AML-193 (cell line): Measurements from ENCODE around the gene PTGFRN.

Experiments
- DNase-seq, 2 experiments: peaks; one replicate each; lab custom pipeline; 2025; lab: John Stamatoyannopoulos, UW

The PTGFRN gene

DNA sequence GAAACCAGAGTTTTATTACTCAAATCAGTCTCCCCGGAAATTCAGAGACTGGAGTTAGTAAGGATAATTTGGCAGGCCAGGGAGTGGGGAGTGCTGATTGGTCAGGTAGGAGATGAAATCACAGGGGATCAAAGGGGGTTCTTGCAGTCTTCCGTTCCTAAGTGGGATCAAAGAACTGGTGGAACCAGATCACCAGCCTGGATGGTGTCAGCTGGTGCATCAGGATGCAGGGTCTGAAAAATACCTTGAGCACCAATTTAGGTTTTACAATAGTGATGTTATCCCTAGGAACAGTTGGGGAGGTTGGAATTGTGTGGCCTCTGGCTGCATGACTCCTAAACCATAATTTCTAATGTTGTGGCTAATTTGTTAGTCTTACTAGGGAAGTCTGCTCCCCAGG lies 90.4 kb downstream of the PTGFRN start:
- no peak for DNase-seq

- DNase-seq = peak; percentile 42 to 45
These were observed 91.7 kb downstream of the PTGFRN start, which contains the start of gene CD101 for GRCh38 chr1:117001254-117001927. Gene CD101, plus strand, starts transcription at chr1:117001760. Its CDS starts 58 bp downstream, at chr1:117001818.

- peak; percentile 96 to 98 for DNase-seq
These were observed 93.6 kb downstream of the PTGFRN start for GRCh38 chr1:117003223-117003875.

- DNase-seq = no peak
These were observed 98.0 kb downstream of the PTGFRN start for GRCh38 chr1:117007719-117008013.

DNA sequence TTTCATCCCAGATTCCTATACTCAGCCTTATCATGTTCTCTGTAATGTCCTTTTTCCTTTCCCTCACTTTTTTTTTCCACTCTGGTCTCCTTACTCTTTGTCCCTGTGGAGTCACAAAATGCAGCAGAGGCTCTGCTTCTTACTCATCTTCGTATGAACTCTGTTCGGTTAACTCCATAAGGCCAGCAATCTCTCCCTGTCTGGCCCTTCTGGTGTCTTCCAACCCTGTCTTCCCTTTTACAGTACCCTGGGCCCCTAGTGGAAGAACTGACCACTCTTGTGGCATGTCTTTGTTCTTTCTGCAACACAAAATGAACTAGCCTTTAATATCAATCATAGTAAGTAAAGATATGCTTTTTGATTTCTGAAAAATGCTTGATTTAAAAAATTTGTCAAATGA lies 98.9 kb downstream of the PTGFRN start:
- peak in 1 of 2 experiments; percentile 5 for DNase-seq

DNA sequence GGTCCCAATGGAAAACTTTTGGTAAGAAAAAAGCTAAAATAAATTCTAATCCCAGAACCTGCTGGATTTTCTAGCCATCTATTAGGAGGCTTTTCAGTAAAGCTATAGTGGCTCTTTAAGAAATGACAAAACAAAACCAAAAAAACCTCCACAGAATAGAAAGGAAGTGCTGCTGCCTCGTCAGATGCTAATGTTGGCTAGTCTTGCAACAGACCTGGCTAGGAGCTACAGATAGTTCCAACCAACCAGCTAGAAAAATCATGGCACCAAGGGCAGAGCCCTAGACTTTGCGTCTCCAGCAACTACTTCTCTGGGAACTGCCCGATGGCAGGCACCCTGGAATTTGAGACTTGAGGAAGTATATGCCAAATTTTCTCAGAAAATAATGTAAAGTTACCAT lies 99.4 kb downstream of the PTGFRN start:
- DNase-seq = peak; percentile 77 to 85

- DNase-seq = no peak
These were observed 100.7 kb downstream of the PTGFRN start for GRCh38 chr1:117010310-117010969.

DNA sequence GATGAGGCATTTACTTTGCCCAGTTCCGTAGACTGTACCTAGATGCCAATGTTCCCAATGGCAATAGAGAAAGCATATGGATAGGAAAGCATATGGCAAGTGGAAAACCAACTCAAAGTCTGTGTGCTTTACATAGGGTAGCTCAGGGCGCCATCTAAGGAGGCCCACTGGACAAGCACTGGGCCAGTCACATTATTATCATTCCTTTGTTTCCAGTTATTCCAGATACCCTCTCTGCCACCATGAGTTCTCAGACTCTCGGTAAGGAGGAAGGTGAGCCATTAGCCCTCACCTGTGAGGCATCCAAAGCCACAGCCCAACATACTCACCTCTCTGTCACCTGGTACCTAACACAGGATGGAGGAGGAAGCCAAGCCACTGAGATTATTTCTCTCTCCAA lies 101.6 kb downstream of the PTGFRN start:
- DNase-seq = no peak

- no peak for DNase-seq
These were observed 103.7 kb downstream of the PTGFRN start for GRCh38 chr1:117013309-117013858.

DNA sequence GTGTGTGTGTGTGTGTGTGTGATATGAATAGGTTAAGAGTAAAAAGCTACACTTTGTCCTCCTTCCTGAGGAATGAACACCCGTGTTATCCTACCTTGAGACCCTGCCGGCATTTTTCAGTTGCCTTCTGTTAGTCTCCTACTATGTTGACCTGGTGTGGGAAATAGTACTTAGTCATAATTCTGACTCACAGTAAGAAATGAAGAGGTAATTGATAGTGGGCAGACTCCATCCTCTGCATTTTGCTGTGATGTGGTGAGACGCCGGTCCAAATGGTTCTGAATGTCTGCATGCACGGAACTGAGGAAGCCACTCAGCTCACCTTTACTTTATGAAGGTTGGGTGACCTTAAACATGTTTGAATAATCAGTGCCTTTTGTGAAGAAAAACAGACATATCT lies 104.5 kb downstream of the PTGFRN start:
- no peak for DNase-seq

- no peak for DNase-seq
These were observed 106.0 kb downstream of the PTGFRN start for GRCh38 chr1:117015724-117016123.

- DNase-seq = no peak
These were observed 107.3 kb downstream of the PTGFRN start for GRCh38 chr1:117017062-117017461.

DNA sequence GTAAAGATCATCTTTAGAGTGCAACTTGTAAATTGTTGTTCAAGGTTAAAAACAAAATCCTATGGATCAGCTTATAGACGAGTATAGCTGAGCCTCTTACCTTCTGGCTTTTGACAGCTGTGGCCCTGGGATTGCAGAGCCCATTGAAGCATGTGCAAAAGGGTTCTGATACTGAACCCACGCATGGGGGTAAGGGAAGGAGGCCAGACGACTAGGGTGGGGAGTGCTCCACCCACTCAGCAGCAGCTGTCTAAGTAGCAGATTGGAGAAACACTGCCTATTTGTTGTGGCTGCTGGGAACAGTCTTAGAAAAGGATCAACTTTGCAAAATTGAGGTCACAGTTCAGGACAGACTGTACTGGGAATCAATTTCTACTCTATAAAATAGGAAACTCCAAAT lies 107.9 kb downstream of the PTGFRN start:
- DNase-seq = no peak

DNA sequence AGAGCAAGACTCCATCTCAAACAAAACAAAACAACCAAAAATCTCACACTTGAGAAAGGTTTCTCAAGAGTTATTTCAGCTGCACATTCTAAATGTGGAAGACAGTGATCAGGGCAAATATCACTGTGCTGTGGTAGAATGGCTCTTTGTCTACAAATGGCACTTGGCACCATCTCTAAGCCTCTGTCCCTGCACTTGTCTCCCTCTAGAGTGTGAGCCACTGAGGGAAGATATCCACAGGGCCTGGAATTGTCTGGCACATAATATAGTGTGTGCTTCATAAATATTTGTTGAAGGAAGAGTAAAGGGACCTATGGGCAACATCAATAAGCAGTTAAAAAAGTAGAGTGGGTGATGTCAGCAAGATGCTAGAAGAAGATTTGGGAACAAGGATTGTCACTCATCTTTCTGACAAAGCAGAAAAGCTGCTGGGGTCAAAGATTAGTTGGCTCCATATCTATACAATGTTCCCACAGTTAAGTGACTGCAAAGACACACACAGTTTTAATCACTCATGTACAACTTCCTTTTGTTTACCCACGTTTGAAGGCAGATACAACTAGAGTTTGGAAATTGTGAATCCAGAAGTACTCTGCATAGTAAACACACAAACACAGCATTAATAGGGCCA lies 110.9 kb downstream of the PTGFRN start:
- DNase-seq = no peak

- DNase-seq = no peak
These were observed 112.4 kb downstream of the PTGFRN start for GRCh38 chr1:117022114-117022513.

DNA sequence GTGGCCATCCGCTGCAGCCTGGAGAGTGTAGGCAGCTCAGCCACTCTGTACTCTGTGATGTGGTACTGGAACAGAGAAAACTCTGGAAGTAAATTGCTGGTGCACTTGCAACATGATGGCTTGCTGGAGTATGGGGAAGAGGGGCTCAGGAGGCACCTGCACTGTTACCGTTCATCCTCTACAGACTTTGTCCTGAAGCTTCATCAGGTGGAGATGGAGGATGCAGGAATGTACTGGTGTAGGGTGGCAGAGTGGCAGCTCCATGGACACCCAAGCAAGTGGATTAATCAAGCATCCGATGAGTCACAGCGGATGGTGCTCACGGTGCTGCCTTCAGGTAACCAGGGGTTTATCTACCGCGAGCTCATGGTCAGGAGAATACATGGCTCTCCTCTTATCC lies 115.9 kb downstream of the PTGFRN start:
- no peak for DNase-seq

GRCh38 chr1:117026361-117026760 lies 116.6 kb downstream of the PTGFRN start:
- no peak for DNase-seq

- no peak for DNase-seq
These were observed 120.0 kb downstream of the PTGFRN start for GRCh38 chr1:117029685-117030084.

DNA sequence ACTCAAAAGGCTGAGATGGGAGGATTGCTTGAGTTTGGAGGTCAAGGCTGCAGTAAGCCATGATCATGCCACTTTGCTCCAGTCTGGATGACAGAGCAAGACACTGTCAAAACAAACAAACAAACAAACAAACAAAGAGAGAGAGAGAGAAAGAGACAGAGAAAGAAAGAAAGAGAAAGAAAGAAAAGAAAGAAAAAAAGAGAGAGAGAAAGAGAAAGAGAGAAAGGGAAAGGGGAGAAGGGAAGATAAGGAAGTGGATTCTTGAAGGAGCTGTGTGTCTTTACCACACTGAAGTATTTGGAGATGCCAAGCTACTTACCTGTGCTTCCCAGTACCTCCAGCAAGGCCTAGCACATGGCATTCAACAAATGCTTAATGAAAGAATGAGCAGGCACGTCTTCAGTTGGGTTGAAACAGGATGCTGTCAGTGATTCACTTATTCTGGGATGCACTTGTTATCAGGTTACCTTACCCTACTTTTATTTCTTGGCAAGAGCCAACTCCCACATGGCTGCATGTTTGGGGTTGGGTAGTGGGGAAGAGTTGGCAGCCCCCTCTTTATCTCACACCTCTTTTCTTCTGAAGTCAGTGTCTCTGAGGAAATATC lies 120.7 kb downstream of the PTGFRN start:
- no peak for DNase-seq

- no peak for DNase-seq
These were observed 122.5 kb downstream of the PTGFRN start for GRCh38 chr1:117032266-117032665.

DNA sequence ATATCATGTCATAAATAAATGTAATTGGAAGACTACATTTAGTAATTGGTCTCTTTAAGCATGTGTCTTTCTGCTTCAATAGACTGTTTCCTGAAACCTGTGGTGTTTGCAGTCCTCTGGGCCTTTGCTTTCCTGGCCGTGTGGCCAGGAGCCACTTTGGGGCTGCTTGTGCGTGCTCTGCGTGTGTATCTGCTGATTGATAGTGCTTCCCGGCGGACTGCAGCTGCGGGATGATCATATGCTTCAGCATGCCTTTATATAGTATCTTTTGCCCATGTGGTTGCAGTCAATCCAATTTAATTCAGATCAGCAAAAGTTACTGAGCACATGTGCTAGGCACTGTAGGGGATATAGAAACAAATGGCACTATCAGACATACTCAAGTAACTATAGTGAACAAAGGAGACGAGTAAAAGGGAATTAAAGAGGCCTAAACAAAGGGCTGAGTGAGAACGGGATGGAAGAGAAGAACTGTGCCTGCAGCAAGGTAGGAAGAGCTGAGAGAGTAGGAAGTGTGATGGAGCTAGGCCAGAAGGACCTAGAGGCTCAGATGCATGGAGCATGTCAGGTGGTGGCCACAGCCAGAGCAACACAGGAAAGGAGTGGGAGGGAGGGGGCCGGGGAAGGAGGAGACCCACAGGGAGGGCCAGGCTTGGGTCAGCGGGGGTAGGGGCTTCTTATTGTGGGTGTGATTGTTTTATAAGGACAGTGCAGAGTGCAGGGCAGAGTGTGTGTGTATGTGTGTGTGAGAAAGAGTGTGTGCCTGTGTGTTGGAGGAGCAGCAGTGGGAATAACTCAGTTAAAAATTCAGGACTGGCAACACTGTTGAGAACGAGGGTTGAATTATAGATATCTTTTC lies 123.2 kb downstream of the PTGFRN start:
- no peak for DNase-seq
